HL-60/S4 treated with retinoic acid at 250 ng/mL for 4 days and 3 days (cell line): ENCODE data around the gene PLEKHG7.
"Not testable (repeated sequence)": the region's sequence is repeated elsewhere in the genome, so short reads cannot be mapped to it uniquely, and the experiment has no call there.

Experiments used
- in situ Hi-C: fragments of 300-500 bp; cut with MboI; formaldehyde crosslinking; loops from 2 replicates; pipeline ENCODE4 v1.7.0; 2022; ENCODE audit warnings: low sequenced_read_pairs

The PLEKHG7 gene

DNA sequence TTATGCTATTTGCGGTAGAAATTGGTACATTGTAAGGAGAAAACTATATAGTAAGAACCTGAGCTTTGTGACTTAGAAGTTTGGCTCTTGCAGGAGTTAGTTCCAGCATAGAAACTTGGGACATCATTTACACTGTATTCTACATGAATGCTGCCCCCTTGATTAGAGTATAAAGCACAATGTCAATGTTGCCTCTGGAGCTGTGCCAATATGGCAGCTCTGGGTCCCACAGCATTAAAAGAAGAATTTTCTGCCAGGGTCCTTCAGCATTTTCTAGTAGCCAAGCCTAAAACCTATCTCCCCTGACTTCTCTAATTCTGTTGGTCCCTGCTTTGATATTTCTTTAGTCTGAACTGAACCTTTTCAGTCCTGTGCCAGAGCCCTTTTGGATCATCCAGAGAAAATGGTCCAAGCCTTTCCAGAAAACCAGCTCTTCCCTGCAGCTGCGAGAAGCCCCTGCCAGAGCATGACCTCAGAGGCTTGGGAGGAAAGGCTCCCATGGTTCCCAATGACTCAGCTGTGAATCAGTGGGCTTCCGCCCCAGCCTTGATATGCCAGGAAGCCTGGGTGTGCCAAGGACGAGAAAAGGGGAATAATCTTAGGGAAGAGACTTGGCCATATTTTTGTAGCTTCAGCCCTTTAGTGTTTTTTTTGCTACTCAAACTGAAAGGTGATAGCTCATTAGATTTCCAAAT lies 43.2 kb downstream of the PLEKHG7 start:
- in situ Hi-C loops = no loop called here

DNA sequence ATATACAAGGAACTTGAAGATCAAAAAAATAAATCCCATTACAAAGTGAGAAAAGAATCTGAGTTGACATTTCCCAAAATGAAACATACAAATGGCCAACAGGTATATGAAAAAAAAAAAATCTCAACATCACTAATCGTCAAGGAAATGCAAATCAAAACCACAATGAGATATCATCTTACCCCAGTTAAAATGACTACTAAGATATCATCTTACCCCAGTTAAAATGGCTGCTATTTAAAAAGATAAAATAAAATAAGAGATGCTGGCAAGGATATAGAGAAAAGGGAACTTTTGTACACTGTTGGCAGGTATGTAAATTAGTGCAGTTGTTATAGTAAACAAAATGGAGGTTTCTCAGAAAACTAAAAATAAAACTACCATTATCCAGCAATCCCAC lies 44.4 kb downstream of the PLEKHG7 start:
- in situ Hi-C loops = no loop called here

DNA sequence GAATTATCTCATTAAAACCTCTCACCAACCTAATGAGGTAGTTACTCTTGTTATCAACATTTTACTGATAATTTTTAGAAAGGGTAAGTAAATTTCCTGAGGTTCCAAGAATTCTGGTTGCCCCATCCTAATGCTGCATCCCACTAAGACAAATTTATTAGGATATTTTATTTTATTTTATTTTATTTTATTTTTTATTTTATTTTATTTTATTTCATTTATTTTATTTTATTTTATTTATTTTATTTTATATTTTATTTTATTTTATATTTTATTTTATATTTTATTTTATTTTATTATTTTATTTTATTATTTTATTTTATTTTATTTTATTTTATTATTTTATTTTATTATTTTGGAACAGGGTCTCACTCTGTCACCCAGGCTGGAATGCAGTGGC lies 46.9 kb downstream of the PLEKHG7 start:
- in situ Hi-C loops = not testable (repeated sequence)

DNA sequence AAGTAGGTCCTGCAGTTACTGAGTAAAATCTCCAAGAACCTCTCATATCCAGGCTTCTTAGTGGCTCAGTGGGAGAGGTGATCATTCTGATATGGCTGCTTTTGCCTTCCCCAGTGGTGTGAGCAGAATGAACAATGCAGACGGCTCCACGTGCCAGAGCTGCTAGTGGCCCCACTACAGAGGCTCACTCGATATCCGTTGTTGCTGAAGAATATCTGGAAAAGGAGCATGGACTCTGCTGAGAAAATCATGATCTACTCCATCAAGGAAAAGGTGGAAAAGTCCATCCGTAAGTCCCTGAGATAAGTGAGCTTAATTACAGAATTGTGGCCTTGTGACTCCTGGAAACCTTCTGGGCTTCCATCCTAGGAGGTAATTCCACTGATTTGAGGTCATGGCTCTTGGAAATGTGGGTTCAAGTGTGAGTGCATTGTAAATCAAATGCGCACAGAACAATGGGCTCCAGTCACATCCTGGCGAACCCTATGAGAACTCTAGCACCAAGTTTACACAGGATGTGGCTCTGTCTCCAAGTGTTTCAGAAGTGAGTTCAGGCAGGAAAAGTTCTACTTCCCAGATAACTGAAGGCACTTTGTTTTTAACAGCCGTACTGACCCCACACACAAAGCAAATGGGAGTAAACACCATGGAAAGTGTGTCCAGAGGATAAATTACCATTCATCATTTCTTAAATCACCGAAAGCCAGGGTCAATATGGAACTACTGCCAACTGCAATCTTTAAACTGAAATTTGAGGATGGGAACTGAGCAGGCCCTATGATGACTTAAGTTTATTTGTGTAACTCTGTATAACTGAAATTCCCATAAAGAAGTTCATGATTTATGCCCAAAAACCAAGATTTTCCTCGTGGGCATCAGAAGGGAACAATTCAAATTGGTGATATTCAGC lies 51.4 kb downstream of the PLEKHG7 start:
- in situ Hi-C loops = no loop called here

DNA sequence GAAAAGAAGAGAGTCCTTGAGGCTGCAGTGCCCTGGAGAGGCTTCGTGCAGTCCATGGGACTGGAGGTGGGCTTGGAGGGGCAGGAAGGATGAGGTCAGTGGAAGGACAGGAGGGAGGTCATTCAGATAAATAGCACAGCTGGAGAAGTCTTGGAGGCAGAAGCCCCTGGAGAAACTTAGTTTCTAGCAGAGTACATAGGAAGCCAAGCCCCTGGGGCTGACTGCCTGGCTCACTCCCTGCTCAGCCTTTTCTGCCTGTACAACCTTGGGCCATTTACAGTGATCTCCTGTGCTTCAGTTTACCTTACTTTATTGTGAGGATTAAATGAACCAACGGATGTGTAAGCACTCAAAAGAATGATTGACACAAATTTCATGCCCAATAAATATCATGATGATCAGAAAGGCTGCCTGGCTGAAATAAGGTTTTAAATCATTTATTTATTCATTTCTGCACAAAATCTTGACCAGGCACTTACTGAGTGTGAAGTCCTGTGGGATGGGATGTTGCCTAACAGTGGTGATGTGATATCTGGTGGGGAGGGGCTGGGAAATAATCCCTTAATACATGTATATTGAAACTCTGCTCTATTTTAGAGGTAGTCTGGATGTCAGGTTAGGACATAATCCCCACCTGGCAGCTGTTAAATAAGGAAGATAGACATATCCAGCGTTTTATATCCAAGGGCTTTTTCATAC lies 54.3 kb downstream of the PLEKHG7 start:
- in situ Hi-C loops = no loop called here

DNA sequence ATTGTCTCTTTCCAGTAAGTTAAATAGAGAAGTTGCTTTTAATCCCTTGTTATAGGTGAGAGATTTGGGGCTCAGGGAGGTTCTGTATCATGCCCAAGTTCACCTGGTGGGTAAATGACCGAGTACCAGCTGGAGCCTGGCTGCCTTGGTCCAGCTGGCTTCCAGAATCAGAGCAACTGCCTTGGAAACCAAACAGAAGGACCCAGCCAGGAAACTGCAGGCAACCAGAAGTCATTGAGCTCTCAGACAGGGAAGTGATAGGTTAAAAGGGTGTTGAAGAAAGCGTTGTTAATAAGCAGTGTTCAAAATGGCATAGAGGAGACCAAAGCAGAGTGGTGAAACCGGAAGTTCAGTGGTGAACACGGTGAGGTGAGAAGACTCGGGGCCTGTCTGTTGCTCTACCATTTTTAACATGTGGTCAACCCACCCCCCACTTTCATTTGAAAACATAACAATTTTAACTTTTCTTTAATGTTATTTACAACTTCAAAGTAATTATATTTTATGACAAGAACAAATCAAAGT lies 54.9 kb downstream of the PLEKHG7 start:
- in situ Hi-C loops = no loop called here

DNA sequence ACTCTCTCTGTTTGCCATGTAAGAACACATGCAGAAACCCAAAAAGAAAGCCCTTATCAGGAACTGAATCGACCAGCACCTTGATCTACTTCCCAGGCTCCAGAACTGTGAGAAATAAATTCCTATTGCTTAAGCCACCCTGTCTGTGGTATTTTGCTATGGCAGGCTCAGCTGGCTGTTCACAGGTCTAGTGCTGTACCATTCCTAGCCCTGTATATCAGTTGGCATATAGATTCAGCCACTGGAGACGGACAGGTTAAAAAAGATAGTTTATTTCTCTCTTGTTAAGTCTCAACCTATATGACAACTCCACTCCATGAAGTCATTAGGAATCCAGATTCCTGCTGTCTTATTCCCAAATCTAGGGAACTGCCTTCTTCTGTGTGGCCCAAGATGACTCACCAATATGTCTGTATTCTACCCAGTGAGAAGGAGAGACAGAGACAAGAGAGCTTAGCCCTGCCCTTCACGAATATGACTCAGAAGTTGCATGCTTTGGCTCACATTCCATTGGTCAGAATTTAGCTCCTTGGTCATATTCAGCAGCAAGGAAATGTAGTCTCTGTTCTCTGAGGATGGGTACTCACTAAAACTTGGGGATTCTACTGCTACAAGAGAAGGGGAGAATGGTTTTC lies 57.0 kb downstream of the PLEKHG7 start:
- in situ Hi-C loops = no loop called here

DNA sequence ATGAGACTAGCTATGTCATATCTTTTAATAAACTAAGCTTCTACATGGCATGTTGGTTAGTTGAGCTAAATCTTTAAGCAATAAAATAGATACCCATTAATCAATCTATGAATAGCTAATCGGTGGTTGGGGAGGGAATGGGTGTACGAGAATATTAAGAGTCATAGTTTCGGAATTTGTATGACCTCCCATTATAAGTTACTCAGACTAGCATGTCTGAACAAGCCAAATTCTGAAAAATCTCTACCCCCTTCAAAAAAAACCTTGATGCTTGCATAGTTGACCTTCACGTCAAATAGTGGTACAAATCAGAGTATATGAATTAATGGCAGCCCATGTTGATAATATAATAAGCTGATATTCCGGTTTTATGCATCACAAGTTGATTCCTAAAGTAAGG lies 60.0 kb downstream of the PLEKHG7 start:
- in situ Hi-C loops = no loop called here

DNA sequence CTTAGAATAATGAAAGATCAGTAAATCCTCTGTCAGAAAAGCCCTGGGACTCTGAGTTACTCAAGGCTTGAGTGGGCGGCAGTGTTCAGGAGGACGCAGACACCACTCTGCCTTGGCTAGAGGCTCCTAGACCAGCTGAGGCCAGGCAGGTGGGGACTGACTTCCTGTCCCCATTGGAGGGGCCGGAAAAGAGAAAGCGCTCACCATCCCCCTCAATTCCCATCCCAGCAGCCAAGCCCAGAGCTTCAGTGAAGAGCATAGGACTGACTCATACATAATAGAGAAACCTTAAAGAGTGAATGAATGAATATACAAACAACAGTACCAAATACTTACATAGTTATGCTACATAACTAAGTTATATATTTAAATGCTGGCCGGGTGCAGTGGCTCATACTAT lies 62.0 kb downstream of the PLEKHG7 start:
- in situ Hi-C loops = no loop called here

DNA sequence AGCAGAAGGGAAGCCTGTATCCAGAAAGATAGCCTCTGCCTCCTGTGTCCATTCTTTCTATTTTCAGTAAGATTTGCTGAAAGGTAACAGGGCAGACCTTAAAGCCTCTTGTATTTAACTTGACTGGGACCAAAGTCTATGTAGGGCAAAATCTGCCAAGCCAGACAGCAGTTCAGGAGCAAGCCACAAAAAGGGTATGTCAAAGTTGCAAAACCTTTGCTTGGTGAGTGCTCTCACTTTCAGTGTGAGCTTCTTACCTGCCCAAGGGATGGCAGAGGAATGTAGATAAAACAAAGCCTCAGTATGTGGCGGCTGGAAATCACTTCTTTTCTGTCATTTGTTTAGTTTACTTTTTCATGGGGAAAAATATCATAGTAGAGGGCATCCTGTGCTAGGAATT lies 63.1 kb downstream of the PLEKHG7 start:
- in situ Hi-C loops = no loop called here

DNA sequence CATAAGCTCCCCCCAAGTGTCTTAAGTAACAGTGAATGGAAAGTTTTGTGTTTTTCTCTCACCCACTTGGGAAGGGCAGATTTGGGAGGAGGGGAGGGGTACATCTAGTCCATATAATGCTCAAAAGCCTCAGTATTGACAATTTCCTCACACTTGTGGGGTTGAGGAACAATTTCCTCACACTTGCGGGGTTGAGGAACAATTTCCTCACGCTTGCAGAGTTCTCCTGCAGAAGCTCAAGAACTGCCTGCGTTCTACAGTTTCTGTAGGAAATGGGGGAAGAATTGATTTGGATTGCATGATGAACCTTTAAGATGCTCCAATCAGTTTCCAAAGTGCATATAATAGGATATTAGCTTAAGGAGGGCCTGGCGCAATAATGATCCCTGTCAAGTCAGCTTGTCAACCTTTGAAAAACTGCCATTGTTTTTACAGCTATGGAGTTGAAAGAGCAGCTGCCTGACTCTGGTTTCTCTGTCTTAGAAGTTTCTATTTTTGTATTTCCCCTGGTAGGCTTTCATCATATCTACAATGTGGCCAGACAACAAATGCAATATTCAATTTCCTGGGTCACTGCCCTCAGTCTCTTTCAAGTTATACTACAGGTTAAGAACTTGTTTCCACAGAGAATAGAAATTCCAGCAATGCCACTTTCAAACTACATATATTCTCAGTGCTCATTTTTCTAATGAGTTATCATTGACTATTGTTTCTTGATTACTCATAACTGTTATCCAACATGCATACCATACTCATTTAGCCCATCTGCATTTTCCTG lies 66.5 kb downstream of the PLEKHG7 start:
- in situ Hi-C loops = no loop called here

DNA sequence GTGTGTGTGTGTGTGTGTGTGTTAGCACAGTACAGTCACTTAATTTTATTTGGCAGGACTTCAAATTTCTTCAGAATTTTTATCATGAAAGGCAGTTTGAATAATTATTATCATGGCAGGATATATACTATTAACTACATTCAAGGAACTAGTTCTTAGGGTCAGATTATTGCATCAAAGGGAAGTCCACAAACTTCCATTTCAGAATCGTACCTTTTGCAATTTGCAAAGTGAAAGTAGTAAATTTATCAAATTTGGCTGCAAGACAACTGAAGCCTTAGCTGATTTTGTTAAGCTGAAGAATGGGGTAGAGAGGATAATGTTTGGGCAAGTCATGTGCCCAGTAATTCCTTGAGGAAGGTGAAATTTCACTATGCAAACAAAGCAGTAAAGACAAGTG lies 68.2 kb downstream of the PLEKHG7 start:
- in situ Hi-C loops = no loop called here

DNA sequence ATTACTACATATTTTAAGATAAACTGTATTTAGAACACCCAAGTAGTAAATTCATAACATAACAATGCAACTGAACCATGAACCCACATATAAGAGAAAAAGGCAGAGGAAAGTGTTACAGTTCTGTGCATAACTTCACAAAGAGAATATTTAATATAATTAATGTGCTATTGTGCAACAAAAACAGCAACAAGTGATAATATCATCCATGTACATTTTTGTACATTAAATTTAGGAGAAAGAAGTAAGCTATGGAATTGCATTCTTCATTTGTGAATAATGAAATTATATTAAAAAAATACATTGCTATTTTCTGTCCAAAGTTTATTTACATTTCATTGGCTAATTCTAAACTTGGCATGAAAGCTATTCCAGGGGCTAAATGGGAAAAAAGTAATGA lies 72.6 kb downstream of the PLEKHG7 start:
- in situ Hi-C loops = no loop called here

DNA sequence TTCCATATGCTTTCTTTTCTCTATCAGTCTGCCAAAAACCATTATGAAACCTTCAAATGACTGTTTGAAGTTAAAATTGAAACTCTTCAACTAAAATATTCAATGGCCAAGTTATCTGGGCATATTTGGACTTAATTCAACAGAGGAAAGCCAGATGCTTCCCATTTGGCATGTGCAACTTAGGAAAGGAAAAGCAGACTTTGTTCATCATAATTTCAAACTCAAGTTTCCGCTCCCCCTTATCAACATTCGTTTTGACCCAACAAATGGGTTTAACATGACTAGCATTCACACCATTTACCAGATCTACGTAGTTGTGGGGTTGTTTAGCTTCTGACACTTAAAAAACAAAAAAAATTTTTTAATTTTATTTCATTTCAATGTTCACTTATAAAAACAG lies 75.7 kb downstream of the PLEKHG7 start:
- in situ Hi-C loops = no loop called here

DNA sequence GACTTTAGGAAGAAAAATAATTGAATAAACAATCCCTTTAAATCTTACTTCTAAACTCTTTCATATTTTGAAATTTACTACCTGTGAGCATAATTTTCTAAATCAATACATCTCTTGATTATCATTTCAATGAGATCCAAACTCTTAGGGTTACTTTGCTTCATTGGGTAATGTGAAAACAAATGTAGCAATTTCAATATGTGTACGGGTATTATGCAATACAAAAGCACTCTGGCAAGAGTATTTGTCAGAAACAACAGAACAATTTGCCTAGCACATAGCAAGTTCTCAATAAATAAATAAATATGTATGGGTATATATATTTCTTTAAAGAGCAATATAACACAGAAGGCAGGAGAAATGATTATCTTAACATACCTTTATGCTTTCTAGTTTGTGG lies 77.1 kb downstream of the PLEKHG7 start:
- in situ Hi-C loops = no loop called here

DNA sequence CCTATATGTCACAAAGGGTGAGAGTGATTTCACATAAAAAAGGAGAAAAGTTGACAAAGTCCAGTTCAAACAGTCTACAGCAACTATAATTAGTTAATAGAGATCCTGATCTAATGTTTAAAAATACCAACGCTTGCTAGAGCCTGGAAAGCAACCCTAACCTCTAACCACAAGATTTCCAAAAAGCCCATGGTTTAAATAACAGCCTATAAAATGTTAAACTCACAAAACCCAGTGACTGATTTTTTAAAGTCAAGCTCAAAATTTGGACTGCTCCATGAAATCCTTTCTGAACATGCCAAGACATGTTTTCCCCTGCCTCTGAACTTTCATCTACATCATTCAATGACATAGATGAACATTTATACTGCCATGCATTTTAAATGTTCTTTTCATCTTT lies 81.6 kb downstream of the PLEKHG7 start:
- in situ Hi-C loops = no loop called here

DNA sequence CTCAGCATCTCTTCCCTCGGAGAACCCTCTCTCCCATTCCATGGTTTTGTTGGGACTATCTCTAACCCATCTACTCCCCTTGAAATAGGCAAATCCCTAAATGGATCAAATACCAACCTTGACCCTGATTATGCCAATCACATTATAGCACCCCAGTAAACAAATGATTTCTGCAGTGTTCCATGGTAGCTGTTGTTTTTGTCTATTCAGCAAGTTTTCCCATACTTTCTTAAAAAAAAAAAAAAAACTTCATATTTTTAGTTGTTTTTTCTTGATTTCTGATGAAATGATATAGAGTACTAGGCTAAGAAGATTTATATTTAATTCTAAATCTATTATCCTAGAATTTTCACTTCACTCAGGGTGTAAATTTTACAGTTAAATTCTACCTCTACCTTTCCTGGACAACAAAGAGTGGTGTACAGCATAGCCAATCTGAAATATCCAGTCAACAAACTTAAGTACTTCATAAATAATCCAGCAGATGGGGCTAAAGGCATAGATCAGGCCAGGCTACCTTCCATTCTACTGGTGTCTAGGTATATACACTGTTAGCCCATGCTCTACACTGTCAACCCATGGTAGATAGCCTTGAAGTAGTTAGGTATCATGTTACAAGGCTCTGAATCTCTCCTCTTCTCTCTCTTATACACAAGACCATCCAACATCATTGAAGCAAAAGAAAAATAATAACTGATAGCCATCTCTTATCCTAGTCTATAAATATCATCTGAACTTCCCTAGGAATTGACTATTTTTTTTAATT lies 82.2 kb downstream of the PLEKHG7 start:
- in situ Hi-C loops = no loop called here

DNA sequence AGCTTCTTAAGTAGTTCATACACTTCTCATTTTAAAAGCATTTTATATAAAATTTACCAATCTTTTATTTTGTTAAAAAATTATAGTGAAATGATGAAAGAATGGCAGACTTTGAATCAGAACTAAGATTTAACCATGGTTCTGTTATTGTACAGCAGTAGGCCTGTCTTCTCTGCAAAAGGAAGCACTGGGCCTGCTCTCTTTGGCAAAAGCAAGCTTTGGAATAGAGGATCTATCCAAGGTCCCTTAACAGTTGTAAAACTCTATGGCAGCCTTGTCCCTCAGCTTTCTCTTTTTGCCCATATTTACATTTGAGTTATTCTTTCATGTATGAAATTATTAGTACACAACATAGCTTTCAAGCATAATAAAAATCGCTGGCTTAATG lies 82.8 kb downstream of the PLEKHG7 start:
- in situ Hi-C loops = no loop called here

DNA sequence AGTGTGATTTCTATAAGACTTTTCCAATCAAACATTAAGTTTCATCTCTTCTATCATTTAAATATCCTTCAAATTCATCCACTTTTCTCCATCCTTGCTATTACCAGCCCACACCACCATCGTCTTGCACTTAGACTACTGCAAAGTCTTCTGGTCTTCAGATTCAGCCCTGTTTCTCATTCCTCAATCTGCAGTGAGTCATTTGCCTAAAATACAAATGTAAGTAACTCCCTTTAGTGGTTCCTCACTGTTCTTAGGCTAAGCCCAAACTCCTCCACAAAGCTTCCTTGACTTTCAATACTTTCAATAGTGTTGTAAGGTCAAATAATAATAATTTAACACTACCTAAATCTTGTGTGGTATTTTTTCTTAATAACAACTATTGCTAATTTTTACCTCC lies 83.3 kb downstream of the PLEKHG7 start:
- in situ Hi-C loops = no loop called here

DNA sequence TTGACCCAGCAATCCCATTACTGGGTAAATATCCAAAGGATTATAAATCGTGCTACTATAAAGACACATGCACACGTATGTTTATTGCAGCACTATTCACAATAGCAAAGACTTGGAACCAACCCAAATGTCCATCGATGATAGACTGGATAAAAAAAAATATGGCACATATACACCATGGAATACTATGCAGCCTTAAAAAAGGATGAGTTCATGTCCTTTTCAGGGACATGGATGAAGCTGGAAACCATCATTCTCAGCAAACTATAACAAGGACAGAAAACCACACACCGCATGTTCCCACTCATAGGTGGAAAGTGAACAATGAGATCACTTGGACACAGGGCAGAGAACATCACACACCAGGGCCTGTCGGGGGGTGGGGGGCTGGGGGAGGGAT lies 91.6 kb downstream of the PLEKHG7 start:
- in situ Hi-C loops = not testable (repeated sequence)
